GM19395 (cell line): ENCODE results near the gene GPR137.
"Not testable (repeated sequence)": the region's sequence is repeated elsewhere in the genome, so short reads cannot be mapped to it uniquely, and the experiment has no call there.

Experiments used
- ATAC-seq: cut with Tn5 transposase; IDR thresholded peaks from one replicate; pipeline ENCODE4 v1.9.1; 2021; ENCODE audit warnings: mild to moderate bottlenecking, moderate library complexity; ENCODE audit not compliant: unreplicated experiment

Gene GPR137, protein sequence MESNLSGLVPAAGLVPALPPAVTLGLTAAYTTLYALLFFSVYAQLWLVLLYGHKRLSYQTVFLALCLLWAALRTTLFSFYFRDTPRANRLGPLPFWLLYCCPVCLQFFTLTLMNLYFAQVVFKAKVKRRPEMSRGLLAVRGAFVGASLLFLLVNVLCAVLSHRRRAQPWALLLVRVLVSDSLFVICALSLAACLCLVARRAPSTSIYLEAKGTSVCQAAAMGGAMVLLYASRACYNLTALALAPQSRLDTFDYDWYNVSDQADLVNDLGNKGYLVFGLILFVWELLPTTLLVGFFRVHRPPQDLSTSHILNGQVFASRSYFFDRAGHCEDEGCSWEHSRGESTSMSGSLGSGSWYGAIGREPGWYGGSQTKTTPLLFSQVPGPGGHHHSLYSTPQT

GRCh38 chr11:64284962-64285884 is at the start of gene GPR137:
Gene GPR137 (plus strand): TSS chr11:64285848. CDS start chr11:64286525, 677 bp downstream.
- peak; percentile 58 for ATAC-seq

GRCh38 chr11:64237484-64237951 is 48.1 kb upstream of the GPR137 start:
- ATAC-seq = no peak

DNA sequence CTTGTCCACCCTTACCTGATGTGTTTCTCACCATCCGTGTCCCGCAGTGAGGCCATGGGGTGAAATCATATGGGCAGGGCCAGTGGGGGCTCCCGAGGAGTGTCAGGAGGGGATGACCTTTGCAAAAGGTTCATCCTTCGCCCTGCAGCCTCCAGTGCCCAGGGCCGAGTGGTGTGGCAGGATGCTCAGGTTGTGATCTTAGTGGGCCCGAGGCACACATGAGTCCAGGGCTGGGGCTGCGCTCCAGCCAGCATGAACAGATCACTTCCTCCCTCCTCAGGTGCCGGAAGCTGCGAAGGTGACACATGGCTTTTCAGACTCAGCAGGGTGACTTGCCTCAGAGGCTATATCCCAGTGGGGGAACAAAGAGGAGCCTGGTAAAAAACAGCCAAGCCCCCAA is 47.6 kb upstream of the GPR137 start:
- ATAC-seq = no peak

- ATAC-seq = no peak
These were observed 46.6 kb upstream of the GPR137 start for GRCh38 chr11:64238999-64239398.

- no peak for ATAC-seq
These were observed 45.8 kb upstream of the GPR137 start for GRCh38 chr11:64239662-64240434.

- ATAC-seq = peak; percentile 45
These were observed 45.0 kb upstream of the GPR137 start, which contains the start of gene FKBP2 for GRCh38 chr11:64240435-64241240. Gene FKBP2 (plus strand): TSS chr11:64241095. CDS start chr11:64242388, 1,293 bp downstream.

- peak; percentile 69 for ATAC-seq
These were observed 44.5 kb upstream of the GPR137 start for GRCh38 chr11:64241241-64241490.

DNA sequence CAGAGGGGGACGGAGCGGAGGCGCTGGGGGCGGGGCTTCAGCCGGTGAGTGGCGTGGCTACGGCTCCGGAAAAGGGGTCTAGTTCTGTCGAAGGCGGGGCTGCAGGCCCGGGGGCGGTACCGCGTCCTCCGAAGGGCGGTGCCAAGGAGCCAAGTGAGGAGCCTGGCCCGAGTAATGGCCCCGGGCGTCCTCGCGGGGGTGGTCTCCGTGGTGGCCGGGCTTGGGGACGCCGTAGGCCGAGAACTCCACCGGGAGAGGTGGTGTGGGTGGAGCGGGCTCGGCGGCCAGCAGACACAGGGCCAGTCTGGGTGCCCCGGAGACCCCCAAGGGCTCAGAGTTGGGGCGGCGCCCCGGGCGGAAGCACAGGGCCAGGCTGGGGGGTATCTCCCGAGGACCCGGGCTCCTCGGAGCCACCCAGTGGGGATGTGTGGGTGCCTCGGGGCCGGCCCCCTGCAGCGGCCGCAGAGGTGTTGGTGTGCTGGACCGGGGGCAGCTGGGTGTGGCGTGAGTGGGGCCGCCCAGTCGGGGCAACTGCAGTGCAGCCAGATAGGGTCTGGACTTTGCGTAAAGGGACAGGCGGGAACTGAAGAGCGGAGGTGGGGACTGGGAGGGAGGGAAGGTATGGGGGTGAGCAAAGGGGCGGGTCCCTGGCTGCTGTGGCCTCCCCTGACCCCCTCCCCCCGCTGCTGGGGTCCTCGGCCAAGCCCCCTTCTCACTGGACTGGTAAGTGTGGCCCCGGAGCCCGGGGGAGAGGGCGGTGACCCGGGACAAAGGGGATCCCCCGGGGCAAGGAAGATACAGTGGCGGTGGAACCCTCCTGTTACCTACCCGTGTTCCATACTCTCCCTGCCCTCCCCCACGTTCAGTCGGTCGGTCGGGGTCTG is 43.9 kb upstream of the GPR137 start:
- ATAC-seq = peak; percentile 13

- ATAC-seq = no peak
These were observed 42.3 kb upstream of the GPR137 start for GRCh38 chr11:64243236-64243854.

GRCh38 chr11:64244107-64244506 is 41.5 kb upstream of the GPR137 start:
- no peak for ATAC-seq

DNA sequence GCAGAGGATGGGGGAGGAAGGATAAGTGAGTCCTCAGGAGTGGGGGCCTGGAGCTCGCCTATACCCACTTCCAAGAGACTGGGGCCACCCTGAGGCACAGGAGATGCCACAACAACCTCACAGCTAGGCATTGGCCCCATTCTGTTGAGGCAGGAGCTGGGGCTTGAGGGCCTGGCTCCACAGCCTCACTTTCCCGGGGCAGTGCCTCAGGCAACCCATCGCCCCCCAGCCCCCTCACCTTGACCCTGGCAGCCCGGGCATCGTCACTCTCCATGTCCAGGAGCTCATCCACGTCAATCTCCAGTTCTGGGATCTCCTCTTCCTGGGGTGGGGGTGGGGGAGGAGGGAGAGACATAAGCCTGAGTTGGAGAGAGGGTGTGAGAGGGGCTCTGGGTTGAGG is 40.7 kb upstream of the GPR137 start:
- ATAC-seq = no peak

GRCh38 chr11:64245401-64245796 is 40.2 kb upstream of the GPR137 start:
- ATAC-seq = no peak

- no peak for ATAC-seq
These were observed 39.6 kb upstream of the GPR137 start for GRCh38 chr11:64245797-64246620.

DNA sequence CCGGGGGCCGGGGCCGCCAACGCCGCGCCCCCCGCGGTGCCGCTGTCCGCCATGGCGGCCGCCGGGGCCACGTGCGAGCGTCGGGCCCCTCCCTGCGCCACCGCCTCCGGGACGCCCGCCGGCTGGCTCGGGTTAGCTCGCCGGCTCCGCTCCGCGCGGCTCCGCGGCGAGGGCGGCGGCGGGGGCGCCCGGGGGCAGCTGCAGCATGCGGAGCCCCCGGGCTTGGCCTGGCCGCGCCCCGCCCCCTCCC is 39.1 kb upstream of the GPR137 start:
- ATAC-seq = not testable (repeated sequence)

GRCh38 chr11:64246871-64247728 is 38.5 kb upstream of the GPR137 start, which contains the start of gene PPP1R14B:
Gene PPP1R14B (minus strand): TSS chr11:64246943. CDS start chr11:64246673, 270 bp downstream.
- peak; percentile 46 for ATAC-seq

- no peak for ATAC-seq
These were observed 37.7 kb upstream of the GPR137 start for GRCh38 chr11:64247729-64248531.
